Activated CD4-positive, CD25-positive, alpha-beta regulatory T cell treated with anti-CD3 and anti-CD28 coated beads, Interleukin-2, amount 50 U/mL, for 16 hours (primary cell): ENCODE measurements around the gene HADH.
"Not testable (repeated sequence)": the region's sequence is repeated elsewhere in the genome, so short reads cannot be mapped to it uniquely, and the experiment has no call there.

Source experiments
- DNase-seq: peaks from one replicate; pipeline ENCODE4 v3.0.0-alpha.2; 2020; ENCODE audit warnings: low read depth, low spot score

Gene HADH

GRCh38 chr4:107989537-107990386 lies at the start of gene HADH:
Gene HADH, plus strand, starts transcription at chr4:107989889. Its CDS starts 44 bp downstream, at chr4:107989933.
- DNase-seq, result peak; percentile 85

DNA sequence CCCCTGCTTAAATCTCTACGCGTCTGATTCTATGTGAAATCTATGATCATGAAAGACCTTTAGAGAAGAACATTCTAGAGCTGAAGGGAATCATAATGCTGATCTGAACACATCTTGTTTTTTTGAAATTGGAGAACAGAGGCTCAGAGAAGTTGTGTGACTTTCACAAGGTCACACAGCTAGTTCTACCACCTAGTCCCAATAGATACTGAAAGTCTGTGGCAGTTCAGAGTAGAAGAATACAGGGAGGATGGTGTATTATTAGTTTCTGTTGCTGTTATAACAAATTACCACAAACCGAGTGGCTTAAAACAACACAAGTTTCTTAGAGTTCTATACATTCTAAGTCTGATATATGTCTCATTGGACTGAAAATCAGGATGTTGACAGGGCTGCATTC lies 43.9 kb upstream of the HADH start:
- DNase-seq, result no peak

- DNase-seq, result no peak
Measured at GRCh38 chr4:107950746-107951540, 38.7 kb upstream of the HADH start.

DNA sequence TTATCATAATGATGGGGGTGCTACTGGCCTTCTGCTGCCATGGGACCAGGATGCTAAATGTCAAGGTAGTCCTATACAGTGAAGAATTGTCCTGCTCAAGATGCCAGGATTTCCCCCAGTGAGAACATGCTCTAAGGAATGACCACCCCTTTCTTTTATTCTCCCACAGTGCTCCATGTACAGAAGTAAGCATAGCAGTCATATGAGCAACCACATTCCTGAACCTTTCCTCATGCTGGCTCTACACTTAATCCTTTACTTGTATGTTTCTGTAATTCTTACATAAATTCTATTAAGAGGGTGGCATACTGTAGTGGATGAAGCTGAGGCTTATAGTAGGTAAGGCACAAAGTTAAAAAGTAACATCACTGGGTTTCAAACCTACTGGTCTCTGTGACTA lies 38.1 kb upstream of the HADH start:
- no peak for DNase-seq

- no peak for DNase-seq
Measured at GRCh38 chr4:107956011-107956410, 33.7 kb upstream of the HADH start.

- DNase-seq, result no peak
Measured at GRCh38 chr4:107966903-107967302, 22.8 kb upstream of the HADH start.

GRCh38 chr4:107967519-107967918 lies 22.2 kb upstream of the HADH start:
- DNase-seq, result not testable (repeated sequence)

GRCh38 chr4:107967921-107968320 lies 21.8 kb upstream of the HADH start:
- DNase-seq, result not testable (repeated sequence)

GRCh38 chr4:107970063-107970798 lies 19.5 kb upstream of the HADH start:
- DNase-seq, result no peak

DNA sequence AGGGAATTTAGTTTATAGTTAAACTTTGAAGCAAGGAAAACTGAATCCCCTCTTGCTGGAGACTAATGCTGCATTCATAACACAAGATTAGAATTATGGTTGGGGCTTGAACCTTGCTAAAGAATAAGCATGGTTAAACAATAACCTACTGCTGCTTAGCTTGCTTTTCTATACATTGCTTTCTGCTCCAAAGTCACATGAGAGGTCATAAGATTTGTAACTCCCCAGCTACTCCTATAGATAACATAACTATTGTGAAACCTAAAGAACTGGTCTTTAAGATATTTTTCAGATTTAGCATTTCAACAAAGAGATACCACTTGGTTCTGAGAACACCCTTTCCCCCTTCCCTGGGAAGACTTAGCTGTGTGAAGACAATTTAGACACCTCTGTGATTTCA lies 17.1 kb upstream of the HADH start:
- no peak for DNase-seq

GRCh38 chr4:107974523-107974922 lies 15.2 kb upstream of the HADH start:
- DNase-seq, result no peak

GRCh38 chr4:107977482-107977881 lies 12.2 kb upstream of the HADH start:
- DNase-seq, result no peak

DNA sequence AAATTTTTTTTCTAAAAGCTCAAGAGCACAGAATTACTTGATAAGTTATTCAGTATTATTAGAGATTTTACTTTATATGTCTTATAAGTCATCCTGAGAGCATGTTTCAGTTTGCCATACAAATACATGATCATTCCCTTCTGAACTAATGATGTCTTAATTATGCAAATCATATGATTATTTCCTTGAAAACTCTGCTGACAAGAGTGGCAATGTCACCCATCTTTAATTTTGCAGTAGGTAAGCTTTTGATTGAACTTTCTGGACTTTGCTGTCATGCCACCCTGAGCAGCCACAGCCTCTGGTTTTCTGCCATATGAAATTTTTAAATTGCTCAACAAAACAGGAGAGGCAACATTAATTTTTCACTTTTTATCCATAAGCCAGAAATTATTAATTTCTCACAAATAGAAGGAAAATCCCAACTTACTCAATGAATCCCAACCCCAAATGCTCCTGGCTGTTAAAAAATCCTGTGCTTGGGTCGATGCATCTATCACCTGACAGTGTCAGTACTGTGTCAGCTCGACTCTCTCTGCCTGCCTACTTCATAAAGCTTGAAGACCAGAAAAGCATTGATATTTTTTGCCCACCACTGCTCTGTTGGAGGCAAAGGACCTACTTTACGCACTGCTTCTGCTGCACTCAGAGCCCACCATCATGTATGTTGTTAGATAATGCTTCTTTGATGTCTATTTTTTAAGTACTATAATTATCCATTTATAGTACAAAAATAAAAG lies 11.6 kb upstream of the HADH start:
- no peak for DNase-seq

GRCh38 chr4:107978716-107979451 lies 10.8 kb upstream of the HADH start:
- no peak for DNase-seq

GRCh38 chr4:107987916-107988762 lies 1.6 kb upstream of the HADH start:
- no peak for DNase-seq

- no peak for DNase-seq
Measured at GRCh38 chr4:107988763-107989035, 990 bp upstream of the HADH start.

DNA sequence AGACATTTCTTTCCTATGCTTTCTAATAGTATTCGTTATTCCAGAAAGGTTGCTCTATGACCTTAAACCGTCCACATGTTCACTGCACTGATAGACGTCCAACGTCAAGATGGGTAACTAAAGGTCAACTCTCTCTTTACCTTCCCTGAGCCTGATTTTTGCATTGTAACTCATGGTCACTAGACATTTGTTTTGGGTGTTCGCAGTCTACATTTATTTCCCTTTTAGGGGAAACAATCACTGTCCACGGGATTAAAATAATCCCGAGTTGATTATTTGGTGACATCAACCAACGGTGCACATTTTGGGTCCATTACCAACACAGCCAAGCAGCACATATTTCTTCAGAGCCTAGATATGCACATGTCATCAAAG lies 540 bp upstream of the HADH start:
- DNase-seq, result no peak

- no peak for DNase-seq
Measured at GRCh38 chr4:107991945-107992630, 2.4 kb downstream of the HADH start.

- DNase-seq, result no peak
Measured at GRCh38 chr4:107993969-107994368, 4.3 kb downstream of the HADH start.

DNA sequence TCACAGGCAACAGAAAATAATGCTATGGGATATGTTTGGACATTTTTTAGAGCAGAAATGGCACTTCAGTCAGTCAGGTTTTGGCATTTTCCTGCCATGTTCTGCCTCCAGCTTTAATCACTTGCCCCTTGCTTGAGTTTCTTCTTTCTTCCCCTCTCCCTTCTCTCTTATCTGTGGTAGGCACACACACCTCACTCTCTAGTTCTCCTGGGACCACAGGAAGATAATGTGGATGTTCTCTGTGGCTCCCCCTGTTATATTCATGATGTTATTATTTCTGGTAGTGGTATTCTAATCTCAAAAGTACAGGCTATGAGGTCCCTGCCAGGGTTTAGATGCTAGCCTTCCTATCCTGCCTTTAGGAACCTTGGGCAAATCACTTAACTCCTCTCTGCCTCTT lies 5.2 kb downstream of the HADH start:
- DNase-seq, result no peak
